ENCODE measurements around the gene MCEMP1. TPM values are rescaled to one million over a fixed set of nuclear protein-coding genes. Genes with fewer than 3 reads are reported as not detected.

The MCEMP1 gene
- total RNA-seq, result not detected in 2 replicates

- Histone ChIP-seq H2AFZ (ENCODE audit: low read length) (no peak within 1 kb of the TSS), H3K79me2 (ENCODE audit: insufficient read depth, low read length) (peaks cover 12% of the 10 kb centered on the region), H4K20me1 (ENCODE audit: insufficient read depth, low read length) (peaks cover 4% of the 10 kb centered on the region), H3K4me1 (ENCODE audit: insufficient read depth, low read length) (peaks cover 10% of the 10 kb centered on the region), H3K9me3 (ENCODE audit: low read depth, low read length) (no peaks in the 10 kb centered on the region), H3K4me3 (ENCODE audit: insufficient read depth, low read length) (no peak within 1 kb of the TSS), H3K27me3 (ENCODE audit: insufficient read depth, low read length) (peaks cover 5% of the 10 kb centered on the region), H3K27ac (ENCODE audit: low read depth, low read length) (no peak within 1 kb of the TSS), H3K4me2 (ENCODE audit: insufficient read depth, low read length) (no peak within 1 kb of the TSS), H3K36me3 (ENCODE audit: insufficient read depth, low read length) (no peaks in the 10 kb centered on the region)
- no peak for TF ChIP-seq CTCF (IDR thresholded peaks at IDR 0.05; ENCODE audit: extremely low read depth, low read depth, low read length)
- DNase-seq (ENCODE audit: insufficient read length, low spot score, missing footprints), result peak; percentile 31
Measured at GRCh38 chr19:7676854-7677253, at the start of gene MCEMP1. TSS of gene MCEMP1 (plus strand) at chr19:7677090. CDS start at chr19:7677121, 31 bp downstream.

GRCh38 chr19:7627166-7627565 lies 49.7 kb upstream of the MCEMP1 start:
- Histone ChIP-seq H3K4me2 (ENCODE audit: insufficient read depth, low read length) (no peak overlapping the region), H3K27ac (ENCODE audit: low read depth, low read length) (no peak overlapping the region), H3K4me3 (ENCODE audit: insufficient read depth, low read length) (no peak overlapping the region), H4K20me1 (ENCODE audit: insufficient read depth, low read length) (peaks cover 10% of the 10 kb centered on the region), H3K4me1 (ENCODE audit: insufficient read depth, low read length) (peaks cover 16% of the 10 kb centered on the region), H3K9me3 (ENCODE audit: low read depth, low read length) (no peaks in the 10 kb centered on the region), H3K27me3 (ENCODE audit: insufficient read depth, low read length) (no peaks in the 10 kb centered on the region), H3K79me2 (ENCODE audit: insufficient read depth, low read length) (peaks cover 64% of the 10 kb centered on the region), H3K36me3 (ENCODE audit: insufficient read depth, low read length) (peaks cover 11% of the 10 kb centered on the region), H2AFZ (ENCODE audit: low read length) (no peak overlapping the region)
- TF ChIP-seq CTCF (IDR thresholded peaks at IDR 0.05; ENCODE audit: extremely low read depth, low read depth, low read length), result no peak
- DNase-seq (ENCODE audit: insufficient read length, low spot score, missing footprints), result peak; percentile 88

GRCh38 chr19:7628589-7629311 lies 48.1 kb upstream of the MCEMP1 start:
- Histone ChIP-seq H3K4me2 (ENCODE audit: insufficient read depth, low read length) (peak overlapping the region; percentile 100), H3K79me2 (ENCODE audit: insufficient read depth, low read length) (peaks cover 64% of the 10 kb centered on the region), H3K4me3 (ENCODE audit: insufficient read depth, low read length) (peak overlapping the region; percentile 99), H2AFZ (ENCODE audit: low read length) (peak overlapping the region; percentile 94), H3K27me3 (ENCODE audit: insufficient read depth, low read length) (no peaks in the 10 kb centered on the region), H4K20me1 (ENCODE audit: insufficient read depth, low read length) (peaks cover 10% of the 10 kb centered on the region), H3K9me3 (ENCODE audit: low read depth, low read length) (no peaks in the 10 kb centered on the region), H3K27ac (ENCODE audit: low read depth, low read length) (peak overlapping the region; percentile 95), H3K4me1 (ENCODE audit: insufficient read depth, low read length) (peaks cover 16% of the 10 kb centered on the region), H3K36me3 (ENCODE audit: insufficient read depth, low read length) (no peaks in the 10 kb centered on the region)
- no peak for DNase-seq (ENCODE audit: insufficient read length, low spot score, missing footprints)
- TF ChIP-seq CTCF (IDR thresholded peaks at IDR 0.05; ENCODE audit: extremely low read depth, low read depth, low read length), result no peak

- H3K27me3 ChIP-seq (ENCODE audit: insufficient read depth, low read length), result no peaks in the 10 kb centered on the region
- peak within 1 kb of the TSS; percentile 99 for H3K4me3 ChIP-seq (ENCODE audit: insufficient read depth, low read length)
- peaks cover 16% of the 10 kb centered on the region for H3K4me1 ChIP-seq (ENCODE audit: insufficient read depth, low read length)
- peaks cover 10% of the 10 kb centered on the region for H4K20me1 ChIP-seq (ENCODE audit: insufficient read depth, low read length)
- peak within 1 kb of the TSS; percentile 95 for H3K27ac ChIP-seq (ENCODE audit: low read depth, low read length)
- no peaks in the 10 kb centered on the region for H3K36me3 ChIP-seq (ENCODE audit: insufficient read depth, low read length)
- peak; percentile 100 for DNase-seq (ENCODE audit: insufficient read length, low spot score, missing footprints)
- H2AFZ ChIP-seq (ENCODE audit: low read length), result peak within 1 kb of the TSS; percentile 94
- no peak for TF ChIP-seq CTCF (IDR thresholded peaks at IDR 0.05; ENCODE audit: extremely low read depth, low read depth, low read length)
- peaks cover 64% of the 10 kb centered on the region for H3K79me2 ChIP-seq (ENCODE audit: insufficient read depth, low read length)
- no peaks in the 10 kb centered on the region for H3K9me3 ChIP-seq (ENCODE audit: low read depth, low read length)
- H3K4me2 ChIP-seq (ENCODE audit: insufficient read depth, low read length), result peak within 1 kb of the TSS; percentile 100
Measured at GRCh38 chr19:7629347-7630054, 47.4 kb upstream of the MCEMP1 start, which contains the start of the genes PET100 and XAB2. TSS of gene PET100 (plus strand) at chr19:7629793. CDS start at chr19:7629834, 41 bp downstream. TSS of gene XAB2 (minus strand) at chr19:7629545. CDS start at chr19:7629527, 18 bp downstream.
